GM23338 (cell line): ENCODE results near the gene ASTN1. TPM values are rescaled to one million over a fixed set of nuclear protein-coding genes. Genes with fewer than 3 reads are reported as not detected.

Experiments used
- ATAC-seq: fragments of 200-7000 bp; cut with Tn5 transposase; 3 replicates; pipeline ENCODE4 v1.9.1; 2020
- DNase-seq: peaks from one replicate; pipeline ENCODE4 v3.0.0-alpha.2; 2015; ENCODE audit warnings: low spot score
- H2AFZ ChIP-seq: fragments of 200-600 bp; sonication (generic); 2 replicates; pipeline ENCODE4 v1.8.0; 2016; ENCODE audit warnings: antibody characterized with exemption, mild to moderate bottlenecking, moderate library complexity
- H3F3A ChIP-seq: fragments of 200-600 bp; sonication (generic); replicated peaks from 2 replicates; pipeline ENCODE4 v1.8.0; 2017; ENCODE audit warnings: antibody characterized with exemption, mixed run types, low read depth
- H3K27ac ChIP-seq: fragments of 200-600 bp; sonication (generic); 2 replicates; pipeline ENCODE4 v1.6.1; 2016; ENCODE audit warnings: low read depth
- H3K27me3 ChIP-seq: fragments of 200-600 bp; sonication (generic); 2 replicates; pipeline ENCODE4 v1.8.0; 2016; ENCODE audit warnings: mild to moderate bottlenecking, mixed run types, moderate library complexity; ENCODE audit not compliant: insufficient read depth
- H3K36me3 ChIP-seq: fragments of 200-600 bp; sonication (generic); 2 replicates; pipeline ENCODE4 v1.8.0; 2016; ENCODE audit warnings: mild to moderate bottlenecking; ENCODE audit not compliant: insufficient read depth
- H3K4me1 ChIP-seq: fragments of 200-600 bp; sonication (generic); 2 replicates; pipeline ENCODE4 v1.8.0; 2016; ENCODE audit warnings: mild to moderate bottlenecking, moderate library complexity; ENCODE audit not compliant: insufficient read depth
- H3K4me2 ChIP-seq: fragments of 200-600 bp; sonication (generic); 2 replicates; pipeline ENCODE4 v1.7.1; 2017; ENCODE audit warnings: mixed run types
- H3K4me3 ChIP-seq: fragments of 200-600 bp; sonication (generic); 2 replicates; pipeline ENCODE4 v1.6.1; 2016; ENCODE audit warnings: mixed run types
- H3K79me2 ChIP-seq: fragments of 200-600 bp; sonication (generic); replicated peaks from 2 replicates; pipeline ENCODE4 v1.8.0; 2017; ENCODE audit warnings: mild to moderate bottlenecking; ENCODE audit not compliant: insufficient read depth
- H3K9me2 ChIP-seq: fragments of 200-600 bp; sonication (generic); 2 replicates; pipeline ENCODE4 v1.8.0; 2017; ENCODE audit not compliant: insufficient read depth
- H4K20me1 ChIP-seq: fragments of 200-600 bp; sonication (generic); replicated peaks from 2 replicates; pipeline ENCODE4 v1.8.0; 2017; ENCODE audit warnings: mild to moderate bottlenecking; ENCODE audit not compliant: insufficient read depth
- H3K27ac Mint-ChIP-seq: 2 replicates; pipeline ENCODE4 v1.8.0; 2020; ENCODE audit warnings: inconsistent platforms, mild to moderate bottlenecking, moderate library complexity, mixed read lengths
- H3K27me3 Mint-ChIP-seq: 3 replicates; pipeline ENCODE4 v1.8.0; 2022; ENCODE audit warnings: low read depth, mild to moderate bottlenecking, moderate library complexity, mixed read lengths, inconsistent platforms; ENCODE audit not compliant: insufficient read depth, poor library complexity
- H3K36me3 Mint-ChIP-seq: 3 replicates; pipeline ENCODE4 v1.8.0; 2021; ENCODE audit warnings: low read depth, mild to moderate bottlenecking, inconsistent platforms, moderate library complexity, mixed read lengths
- H3K4me1 Mint-ChIP-seq: 3 replicates; pipeline ENCODE4 v1.8.0; 2020; ENCODE audit warnings: mild to moderate bottlenecking, inconsistent platforms, mixed read lengths
- H3K4me3 Mint-ChIP-seq: 3 replicates; pipeline ENCODE4 v1.8.0; 2021; ENCODE audit warnings: moderate library complexity, mild to moderate bottlenecking, inconsistent platforms, mixed read lengths
- H3K9me3 Mint-ChIP-seq: 3 replicates; pipeline ENCODE4 v1.8.0; 2020; ENCODE audit warnings: moderate library complexity, mild to moderate bottlenecking, inconsistent platforms, mixed read lengths
- CTCF ChIP-seq, 2 experiments: fragments of 200-600 bp in 1 of 2; sonication (generic) in 1 of 2; conservative IDR thresholded peaks; 2 replicates each; pipeline versions ENCODE4 v1.5.1 to v1.6.1; 2016 to 2017; ENCODE audit warnings: antibody characterized with exemption in 2 of 2, low read depth in 2 of 2, mild to moderate bottlenecking in 2 of 2, moderate library complexity in 1 of 2
- ETS1 ChIP-seq: IDR thresholded peaks from 2 replicates; pipeline ENCODE4 v1.6.1; 2016; ENCODE audit warnings: antibody characterized with exemption
- JUNB ChIP-seq: IDR thresholded peaks from one replicate; pipeline ENCODE4 v1.6.1; 2016; ENCODE audit warnings: antibody characterized with exemption; ENCODE audit not compliant: unreplicated experiment
- ZNF114 ChIP-seq: fragments of 250-450 bp; sonication (Bioruptor Pico); IDR thresholded peaks from 2 replicates; pipeline ENCODE4 v1.5.0; 2020; ENCODE audit warnings: mild to moderate bottlenecking, moderate library complexity
- ZNF462 ChIP-seq: fragments of 250-450 bp; sonication (Bioruptor Pico); IDR thresholded peaks from 2 replicates; pipeline ENCODE4 v1.5.0; 2020; ENCODE audit warnings: mild to moderate bottlenecking, moderate library complexity
- polyA plus RNA-seq: library from polyadenylated mRNA; unstranded; fragments of >200 nt; fragmentation: Nextera tagmentation; extraction: Ambion mirVana; gene quantifications from 2 replicates; pipeline ENCODE4 v1.2.1, GENCODE V29; 2016
- total RNA-seq: library from RNA; depleted of rRNA; stranded (reverse); fragments of >200 nt; shearing (Covaris generic); gene quantifications from 2 replicates; pipeline ENCODE4 v1.2.3, GENCODE V29; 2014

The ASTN1 gene
- total and polyA plus RNA-seq, 2 experiments from 2014 or later: 2.0 to 5.2 TPM

- no peak for TF ChIP-seq ZNF462
- TF ChIP-seq ETS1: no peak
- no peak for TF ChIP-seq CTCF (conservative IDR thresholded peaks at IDR 0.05; ENCODE audit: low read depth in 2 of 2)
- TF ChIP-seq JUNB: no peak
These were observed 45.2 kb downstream of the ASTN1 start (continued) for GRCh38 chr1:177119311-177119710.

- Histone ChIP-seq H3K4me3 (no peak overlapping the region), H3K79me2 (no peaks in the 10 kb centered on the region), H4K20me1 (peaks cover 8% of the 10 kb centered on the region; the same call in 1 of the 2 replicates), H3K9me2 (0 out of 2 replicates have a peak, but pooled peaks cover 2% of the 10 kb centered on the region), H3K27me3 (no peaks in the 10 kb centered on the region), H3K4me2 (no peak overlapping the region), H2AFZ (no peak overlapping the region), H3K36me3 (no peaks in the 10 kb centered on the region; the same call in 1 of the 2 replicates), H3F3A (no peaks in the 10 kb centered on the region), H3K27ac (no peak overlapping the region), H3K4me1 (no peaks in the 10 kb centered on the region)
- ATAC-seq: no peak
- H3K9me3 Mint-ChIP-seq: no peaks in the 10 kb centered on the region
- H3K36me3 Mint-ChIP-seq: no peaks in the 10 kb centered on the region
- peaks cover 4% of the 10 kb centered on the region; the same call in 2 of the 3 replicates for H3K4me1 Mint-ChIP-seq
- H3K4me3 Mint-ChIP-seq: no peak overlapping the region
- H3K27ac Mint-ChIP-seq: no peak overlapping the region
- no peak for DNase-seq
- H3K27me3 Mint-ChIP-seq: peaks cover 3% of the 10 kb centered on the region
- TF ChIP-seq JUNB: no peak
- no peak for TF ChIP-seq ZNF114 (CRISPR knock-in tag)
- no peak for TF ChIP-seq ETS1
These were observed 45.6 kb downstream of the ASTN1 start for GRCh38 chr1:177118901-177119300.
